ENCODE results near the gene OXNAD1.

OXNAD1 gene

DNA sequence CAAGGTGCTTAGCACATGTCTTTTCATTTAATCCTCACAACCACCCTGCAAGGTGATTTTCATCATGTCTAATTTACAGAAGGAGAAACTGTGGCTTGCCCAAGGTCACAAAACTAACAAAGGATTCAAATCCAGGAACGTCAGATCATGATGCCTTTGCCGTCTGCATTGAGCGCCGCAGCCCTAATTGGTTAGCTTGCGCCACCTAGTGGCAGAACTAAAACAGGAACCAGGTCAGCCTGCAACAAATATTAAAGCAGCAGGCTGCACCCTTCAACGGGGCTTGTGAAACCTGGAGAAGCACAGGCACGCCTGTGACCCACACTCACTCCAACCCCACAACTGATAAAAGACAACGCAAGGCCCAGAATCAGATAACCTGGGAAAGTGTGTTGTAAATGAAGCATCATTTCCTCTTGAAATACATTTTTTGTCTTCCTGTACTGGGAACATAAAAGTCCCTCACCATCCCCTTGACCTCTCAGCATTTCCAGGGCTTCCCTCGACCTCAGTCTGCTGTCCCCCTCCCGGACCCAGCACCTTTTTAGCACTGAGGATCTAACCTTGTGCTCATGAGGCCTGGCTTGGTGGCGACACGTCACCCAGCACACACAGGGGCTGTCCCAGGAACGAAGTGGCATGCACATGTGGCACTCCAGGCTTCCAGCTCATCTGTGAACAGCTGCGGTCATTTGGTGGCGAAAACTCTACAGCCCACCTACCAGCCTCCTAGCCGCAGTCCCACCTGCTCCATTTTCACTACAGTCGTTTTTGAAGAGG, 17.5 kb upstream of the OXNAD1 start:
- DNase-seq: peak in 54 of 56 donors; percentile 18 to 92 (median 63)

- peak in 7 of 56 donors; percentile 3 to 40 (median 13) for DNase-seq
Measured at GRCh38 chr3:16248556-16248955, 16.5 kb upstream of the OXNAD1 start.

DNA sequence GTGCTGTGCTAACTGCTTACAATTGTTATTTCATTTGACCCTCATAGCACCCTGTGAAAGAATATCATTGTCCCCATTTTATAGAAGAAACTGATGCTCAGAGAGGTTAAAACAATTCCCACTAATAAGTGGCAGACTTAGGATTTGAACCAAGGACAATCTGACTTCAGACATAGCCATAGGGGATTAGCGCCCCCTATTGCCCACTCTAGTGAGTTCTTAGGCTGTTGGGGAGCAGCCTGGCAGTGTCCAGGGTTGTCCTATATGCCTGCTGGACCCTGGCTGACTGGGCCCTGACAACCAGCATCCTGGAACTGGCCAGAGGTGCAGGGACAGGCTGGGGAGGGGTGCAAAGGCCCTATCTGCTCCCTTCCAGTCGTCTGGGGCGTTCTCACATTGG, 15.7 kb upstream of the OXNAD1 start:
- DNase-seq: no peak

DNA sequence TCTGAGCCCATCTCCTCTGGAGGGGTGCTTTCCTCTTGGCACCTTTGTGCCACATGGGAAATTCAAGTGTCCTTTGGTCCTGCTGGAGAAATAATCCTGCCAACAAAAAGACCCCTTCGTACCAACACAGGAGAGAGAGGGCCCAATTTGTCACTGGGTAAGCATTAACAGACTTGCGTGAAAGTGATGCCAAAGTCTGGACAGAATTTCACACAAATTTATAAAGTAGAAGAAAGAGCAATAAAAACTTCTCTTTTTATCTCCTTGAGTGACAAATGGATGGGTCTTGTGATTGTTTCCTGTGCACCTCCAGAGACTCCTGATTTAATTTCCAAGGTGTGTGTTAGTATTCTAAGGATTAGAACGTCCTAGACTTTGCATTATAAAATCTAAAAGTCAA, 15.1 kb upstream of the OXNAD1 start:
- DNase-seq: no peak

GRCh38 chr3:16251316-16252085, 13.5 kb upstream of the OXNAD1 start:
- DNase-seq: no peak

DNA sequence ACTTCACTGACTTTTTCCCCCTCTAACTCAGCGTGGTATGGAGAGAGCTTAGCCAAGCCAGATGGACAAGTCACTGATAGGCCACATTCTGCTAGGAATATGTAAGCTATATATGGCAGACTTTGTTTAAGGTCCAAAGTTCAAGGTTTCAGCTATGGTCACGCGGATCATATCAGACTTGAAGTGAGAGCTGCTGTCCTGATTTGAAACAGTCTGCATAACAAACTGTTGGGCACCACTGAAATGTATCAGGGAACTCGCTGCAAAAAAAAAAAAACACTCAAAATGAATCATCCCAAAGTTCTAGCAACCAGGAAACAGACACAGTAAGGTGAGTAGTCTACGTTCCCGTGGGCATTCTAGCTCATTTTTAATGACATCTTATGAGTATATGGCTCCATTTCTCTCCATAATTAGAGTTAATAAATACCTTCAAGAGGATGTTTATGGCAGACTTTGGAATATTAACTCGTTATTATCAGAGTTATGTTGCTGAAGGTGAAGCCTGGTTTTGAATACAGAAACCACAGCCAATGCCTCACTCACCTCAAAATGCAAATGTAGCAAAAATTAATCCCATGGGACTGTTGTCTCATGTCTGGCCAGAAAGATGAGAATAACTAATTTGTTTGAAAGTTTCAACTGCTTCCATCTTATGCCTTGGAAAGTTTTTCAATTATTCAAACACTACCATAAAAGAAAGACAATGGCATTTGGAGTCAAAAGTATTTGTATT, 12.6 kb upstream of the OXNAD1 start:
- DNase-seq: no peak

DNA sequence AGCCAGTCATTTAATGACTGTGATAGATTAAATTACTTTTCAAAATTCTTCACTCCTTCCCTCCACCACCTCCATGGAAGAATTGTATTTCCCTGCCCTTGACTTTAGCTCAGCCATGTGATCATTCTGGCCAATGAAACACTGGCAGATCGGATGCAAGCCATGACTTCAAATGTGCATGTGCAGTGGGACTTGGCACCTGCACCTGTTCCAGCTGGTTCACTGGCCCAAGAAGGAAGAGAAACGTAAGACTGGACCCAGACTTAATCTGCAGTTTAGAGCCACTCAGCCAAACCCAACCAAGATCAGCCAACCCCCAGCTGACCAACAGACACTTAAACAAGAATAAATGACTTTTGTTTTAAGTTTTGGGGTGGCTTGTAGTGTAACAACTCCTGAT, 12.0 kb upstream of the OXNAD1 start:
- DNase-seq: no peak

DNA sequence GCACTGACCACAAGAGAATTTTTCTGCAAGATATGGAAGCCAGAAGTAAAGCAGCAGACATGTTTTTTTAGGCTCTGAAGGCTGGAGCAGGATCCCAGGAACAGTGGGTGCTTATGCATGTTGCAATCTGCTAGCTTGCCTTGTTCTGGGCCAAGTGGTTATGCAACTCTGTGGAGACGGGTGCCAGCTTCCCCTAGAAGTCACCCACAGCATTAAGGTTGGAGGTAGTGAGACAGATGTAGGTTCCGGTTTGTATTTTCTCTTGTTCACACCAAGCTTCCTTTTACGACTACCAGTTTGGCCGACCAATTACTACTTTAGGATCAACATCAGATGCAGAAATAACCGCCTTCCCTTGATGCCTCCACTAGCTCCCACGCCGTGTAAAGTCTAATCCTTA, 11.4 kb upstream of the OXNAD1 start:
- peak in 4 of 56 donors; percentile 5 to 20 (median 18) for DNase-seq

DNA sequence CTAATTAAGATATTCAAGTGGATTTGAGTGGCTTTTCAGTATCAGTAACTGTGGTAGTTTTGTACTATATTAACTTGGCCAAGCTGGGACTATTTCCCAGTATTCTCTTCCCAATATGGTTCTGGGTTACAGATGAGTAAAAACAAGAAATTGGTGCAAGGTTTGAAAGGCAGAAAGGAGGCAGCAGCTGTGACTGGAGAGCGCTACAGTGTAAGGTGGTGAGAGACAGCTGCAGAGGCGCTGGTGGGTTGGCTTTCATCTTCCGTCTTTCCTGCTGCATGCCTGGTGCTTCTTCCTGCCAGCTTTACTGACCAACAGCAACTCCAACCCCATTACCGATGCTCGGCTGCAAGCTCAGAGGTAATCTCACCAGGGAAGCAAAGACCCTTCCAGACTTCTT, 10.1 kb upstream of the OXNAD1 start:
- DNase-seq: no peak

DNA sequence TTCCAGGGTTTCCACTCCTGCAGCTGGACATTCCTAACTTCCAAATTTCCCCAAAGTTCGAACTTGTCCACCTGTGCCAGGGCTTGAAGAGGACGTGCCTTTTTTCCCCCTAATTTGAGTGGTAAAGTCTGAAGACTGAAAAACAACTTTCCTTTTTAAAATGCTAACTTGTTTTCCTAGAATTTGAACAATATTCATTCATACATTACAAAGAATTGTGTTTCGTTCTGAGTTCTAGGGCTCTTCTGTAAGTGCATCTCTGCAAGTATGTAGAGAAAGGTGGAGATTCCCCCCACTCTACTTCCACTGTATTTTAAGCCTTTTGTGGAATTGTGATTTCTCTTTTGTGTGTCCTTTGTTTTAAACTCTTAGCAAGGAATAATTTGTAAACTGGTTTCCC, 9.7 kb upstream of the OXNAD1 start:
- no peak for DNase-seq

GRCh38 chr3:16255726-16256125, 9.3 kb upstream of the OXNAD1 start:
- no peak for DNase-seq

DNA sequence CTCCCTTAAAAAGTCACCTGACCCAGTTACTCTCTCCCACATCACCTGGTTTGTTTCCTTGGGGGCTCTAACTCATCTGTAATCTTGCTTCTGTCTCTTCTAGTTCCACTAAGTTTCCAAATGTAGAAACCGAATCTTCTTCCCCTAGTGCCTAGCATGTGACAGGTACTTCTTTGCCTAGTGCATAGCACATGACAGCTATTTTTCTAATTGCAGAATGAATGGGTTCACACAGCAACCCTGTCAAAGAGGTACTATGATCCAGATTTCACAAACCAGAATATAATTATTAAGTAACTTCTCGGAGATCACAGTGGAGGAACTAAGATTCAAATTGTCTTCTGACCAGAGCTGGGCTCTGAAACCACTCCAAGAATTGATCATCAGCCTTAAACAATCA, 7.7 kb upstream of the OXNAD1 start:
- DNase-seq: no peak

DNA sequence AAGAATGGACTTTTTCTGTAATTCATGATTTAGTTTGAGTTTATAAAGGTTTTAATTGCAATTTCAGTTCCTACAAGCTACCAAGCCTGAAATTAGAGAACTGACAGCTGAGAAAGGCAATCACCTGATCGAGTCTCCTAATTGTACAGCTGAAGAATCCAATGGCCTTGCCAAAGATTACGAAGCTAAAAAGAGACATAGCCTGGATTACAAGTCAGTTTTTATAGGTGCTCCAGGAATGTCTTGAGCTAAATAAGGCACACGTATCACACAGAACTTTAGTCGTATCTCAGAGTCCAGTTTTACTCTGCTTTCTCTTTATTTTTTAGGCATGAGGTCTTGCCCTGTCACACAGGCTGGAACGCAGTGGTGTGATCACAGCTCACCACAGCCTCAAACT, 6.8 kb upstream of the OXNAD1 start:
- DNase-seq: no peak

GRCh38 chr3:16258866-16259265, 6.1 kb upstream of the OXNAD1 start:
- no peak for DNase-seq

DNA sequence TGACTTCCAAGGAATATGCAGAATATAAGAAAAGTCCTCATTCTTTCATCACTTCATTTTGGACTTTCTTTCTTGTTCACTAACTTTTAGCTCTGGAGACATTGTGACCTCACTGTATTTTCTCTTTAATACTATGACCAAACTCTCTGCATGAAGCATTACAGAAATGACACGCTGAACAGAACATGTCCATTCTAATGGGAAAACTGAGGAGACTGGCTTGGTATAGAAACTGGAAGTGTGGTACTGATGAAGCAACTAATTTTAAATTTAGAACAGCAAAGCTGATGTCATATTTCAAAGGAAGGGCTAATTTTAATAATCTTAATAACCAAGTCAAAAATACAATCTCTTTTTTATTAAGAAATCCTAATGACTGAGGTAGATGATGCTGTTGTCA, 5.0 kb upstream of the OXNAD1 start:
- no peak for DNase-seq

- no peak for DNase-seq
Measured at GRCh38 chr3:16262174-16262573, 2.8 kb upstream of the OXNAD1 start.

DNA sequence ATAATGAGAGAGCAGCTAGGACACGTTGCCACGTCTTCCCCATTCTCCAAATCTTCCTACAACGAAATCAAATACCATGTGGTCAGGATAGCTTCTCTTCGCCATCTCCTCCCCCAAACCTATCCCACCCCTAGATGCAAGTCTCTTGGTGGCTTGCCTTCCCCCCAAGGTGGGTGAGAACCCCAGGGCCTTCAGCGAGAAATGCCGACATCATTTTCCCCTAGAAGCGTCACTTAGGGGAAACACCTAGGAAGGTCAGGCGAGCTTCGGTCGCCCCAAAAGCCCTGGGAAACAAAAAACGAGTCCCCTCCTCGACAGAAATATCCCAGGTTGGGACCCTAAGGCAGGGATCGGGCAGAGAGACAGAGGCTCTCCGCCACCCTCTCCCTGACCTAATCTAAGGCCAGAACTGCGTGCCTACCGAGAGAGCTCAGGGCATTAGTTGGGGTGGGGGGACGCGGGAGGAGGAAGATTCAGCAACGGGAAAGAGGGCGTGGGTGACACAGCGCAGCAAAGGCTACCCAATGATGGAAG, 771 bp upstream of the OXNAD1 start:
- DNase-seq: peak in 9 of 56 donors; percentile 41 to 84 (median 68)

DNA sequence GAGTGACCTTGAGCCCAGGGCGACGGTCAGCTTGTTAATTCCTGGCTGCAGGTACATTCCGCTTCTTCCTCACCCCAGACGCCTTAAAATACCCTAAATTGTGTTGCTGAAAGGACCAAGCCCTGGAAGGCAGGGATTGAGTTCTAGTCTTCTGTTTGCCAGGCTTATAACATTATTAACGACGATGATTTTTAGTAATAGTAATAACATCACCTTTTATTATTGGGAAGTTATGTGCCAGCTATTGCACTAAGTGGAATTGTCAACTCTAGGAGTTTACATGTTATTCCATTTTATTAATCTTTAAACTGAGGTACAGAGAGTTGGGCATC, 409 bp downstream of the OXNAD1 start:
- DNase-seq: no peak

DNA sequence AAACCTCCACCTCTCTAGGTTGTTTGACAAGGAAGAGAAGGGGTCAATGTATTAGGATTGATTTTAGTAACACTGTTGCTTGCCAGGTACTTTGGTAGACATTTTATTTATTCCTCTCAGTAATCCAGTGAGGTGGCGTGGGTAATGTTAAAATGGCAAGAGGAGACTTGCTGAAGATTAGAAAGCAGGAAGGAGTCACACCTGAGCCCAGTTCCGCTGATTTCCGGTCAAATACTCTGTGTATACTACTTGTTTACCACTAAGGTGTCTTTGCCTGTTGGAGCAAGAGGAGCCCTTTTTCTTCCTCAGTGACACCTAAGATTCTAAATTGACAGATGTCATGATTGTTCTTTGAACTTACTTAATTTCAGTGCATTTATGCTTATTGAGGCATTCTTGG, 1.7 kb downstream of the OXNAD1 start:
- no peak for DNase-seq

DNA sequence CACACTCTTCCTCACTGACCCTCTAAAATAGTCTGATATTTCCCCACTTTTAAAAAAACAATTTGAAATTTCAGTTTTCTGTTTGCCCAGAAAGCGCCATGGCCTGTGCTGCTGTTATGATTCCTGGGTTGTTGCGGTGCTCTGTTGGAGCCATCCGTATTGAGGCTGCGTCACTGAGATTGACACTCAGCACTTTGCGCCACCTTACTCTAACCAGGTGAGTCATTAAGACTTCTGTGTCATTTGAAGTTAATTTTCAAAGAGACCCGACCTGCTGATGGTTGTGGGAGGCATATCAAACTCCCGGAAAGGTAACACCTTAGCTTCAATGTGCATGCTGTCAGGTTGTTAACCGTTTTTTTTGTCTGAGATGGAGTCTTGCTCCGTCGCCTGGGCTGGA, 5.8 kb downstream of the OXNAD1 start:
- DNase-seq: peak in 5 of 56 donors; percentile 10 to 50 (median 47)

GRCh38 chr3:16272588-16272987, 7.6 kb downstream of the OXNAD1 start:
- no peak for DNase-seq

DNA sequence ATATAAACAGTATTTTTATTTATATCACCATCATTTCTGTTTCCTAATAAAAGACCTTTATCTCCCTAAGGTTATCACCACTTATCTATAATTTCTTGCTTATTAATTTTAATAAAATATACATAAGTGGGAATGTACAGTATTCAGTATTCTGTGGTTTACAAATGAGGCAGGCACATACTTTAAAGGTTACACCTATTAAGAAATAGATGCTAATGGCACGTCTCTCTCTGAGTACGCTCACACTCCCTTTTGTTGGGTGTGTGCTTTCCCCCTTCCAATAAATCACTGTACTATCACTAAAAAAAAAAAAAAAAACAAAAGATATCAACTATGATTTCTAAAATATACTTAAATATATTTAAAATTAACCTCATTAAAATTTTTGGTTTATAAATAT, 8.9 kb downstream of the OXNAD1 start:
- no peak for DNase-seq
